IMR-90 (cell line): Measurements from ENCODE around the gene GPR132. TPM values are rescaled to one million over a fixed set of nuclear protein-coding genes. Genes with fewer than 3 reads are reported as not detected.
A peak's percentile ranks its signal among the peaks of the same experiment; 100 is the strongest.

Experiments
- ATAC-seq: fragments of 200-7000 bp; cut with Tn5 transposase; 2 replicates; pipeline ENCODE4 v1.9.1; 2020; ENCODE audit warnings: low read depth, mild to moderate bottlenecking, moderate library complexity
- BruUV-seq: library from RNA; stranded (reverse); fragments of 400-500 nt; replicated peaks from 2 replicates; lab custom pipeline; 2021; lab: Mats Ljungman, UMichigan
- CTCF ChIA-PET: fragments of 300-600 bp; formaldehyde crosslinking; extraction: SDS; loops from one replicate; lab custom pipeline; 2021; ENCODE audit warnings: antibody characterized with exemption; lab: Yijun Ruan, JAX
- POLR2A ChIA-PET: fragments of 300-600 bp; sonication (Branson Sonifier 250); formaldehyde crosslinking; loops from one replicate; lab custom pipeline; 2022; ENCODE audit warnings: antibody characterized with exemption; ENCODE audit not compliant: unreplicated experiment; lab: Charles Lee
- DNase-seq: peaks from one replicate; pipeline ENCODE4 v3.0.0; 2013
- H2AFZ ChIP-seq: replicated peaks from 2 replicates; pipeline ENCODE3; 2013; ENCODE audit warnings: low read length, mild to moderate bottlenecking; ENCODE audit not compliant: poor library complexity
- H2AK5ac ChIP-seq: 2 replicates; pipeline ENCODE4 v1.6.1; 2013; ENCODE audit warnings: low read depth, low read length, inconsistent platforms
- H2AK9ac ChIP-seq: replicated peaks from 2 replicates; pipeline ENCODE3; 2013; ENCODE audit warnings: mild to moderate bottlenecking, low read depth, low read length, moderate library complexity; ENCODE audit not compliant: poor library complexity
- H2BK120ac ChIP-seq: 2 replicates; pipeline ENCODE4 v1.6.1; 2013; ENCODE audit warnings: low read depth, low read length, inconsistent platforms
- H2BK15ac ChIP-seq: 3 replicates; pipeline ENCODE4 v1.6.1; 2013; ENCODE audit warnings: low read depth, low read length, inconsistent platforms
- H2BK20ac ChIP-seq: 2 replicates; pipeline ENCODE4 v1.6.1; 2013; ENCODE audit warnings: low read depth, mild to moderate bottlenecking, inconsistent platforms, low read length, moderate library complexity
- H2BK5ac ChIP-seq: 2 replicates; pipeline ENCODE4 v1.6.1; 2013; ENCODE audit warnings: mild to moderate bottlenecking, low read depth, low read length, inconsistent platforms; ENCODE audit not compliant: poor library complexity, severe bottlenecking
- H3K14ac ChIP-seq: replicated peaks from 2 replicates; pipeline ENCODE4 v1.6.1; 2013; ENCODE audit warnings: low read depth, low read length, inconsistent platforms
- H3K18ac ChIP-seq: 2 replicates; pipeline ENCODE4 v1.6.1; 2013; ENCODE audit warnings: low read depth, low read length, control low read depth
- H3K23ac ChIP-seq: 2 replicates; pipeline ENCODE4 v1.6.1; 2013; ENCODE audit warnings: low read depth, low read length, inconsistent platforms
- H3K27ac ChIP-seq: 2 replicates; pipeline ENCODE4 v1.5.1; 2013; ENCODE audit warnings: mild to moderate bottlenecking, control low read depth, low read length; ENCODE audit not compliant: insufficient read depth
- H3K27me3 ChIP-seq: 2 replicates; pipeline ENCODE4 v1.6.1; 2013; ENCODE audit warnings: low read length; ENCODE audit not compliant: control insufficient read depth, insufficient read depth
- H3K36me3 ChIP-seq: 2 replicates; pipeline ENCODE4 v1.6.1; 2013; ENCODE audit warnings: low read length, mixed read lengths; ENCODE audit not compliant: control insufficient read depth, insufficient read depth
- H3K4ac ChIP-seq: 2 replicates; pipeline ENCODE4 v1.6.1; 2013; ENCODE audit warnings: low read depth, low read length, inconsistent platforms
- H3K4me1 ChIP-seq: 2 replicates; pipeline ENCODE4 v1.6.1; 2013; ENCODE audit warnings: low read length, mixed read lengths; ENCODE audit not compliant: control insufficient read depth, insufficient read depth
- H3K4me2 ChIP-seq: 2 replicates; pipeline ENCODE4 v1.6.1; 2013; ENCODE audit warnings: low read depth, mild to moderate bottlenecking, control low read depth, low read length, moderate library complexity
- H3K4me3 ChIP-seq: 2 replicates; pipeline ENCODE4 v1.5.1; 2013; ENCODE audit warnings: low read depth, mild to moderate bottlenecking, control low read depth, low read length, moderate library complexity; ENCODE audit not compliant: insufficient read depth
- H3K56ac ChIP-seq: 2 replicates; pipeline ENCODE4 v1.6.1; 2013; ENCODE audit warnings: low read length, inconsistent platforms; ENCODE audit not compliant: insufficient read depth; ENCODE audit errors: extremely low read depth
- H3K79me1 ChIP-seq, 2 experiments: 2 replicates each; pipeline ENCODE4 v1.6.1; 2013; ENCODE audit warnings: low read length in 2 of 2, inconsistent platforms in 1 of 2, low read depth in 1 of 2
- H3K9ac ChIP-seq: 2 replicates; pipeline ENCODE4 v1.6.1; 2013; ENCODE audit warnings: low read depth, low read length, control low read depth
- H3K9me1 ChIP-seq: 2 replicates; pipeline ENCODE4 v1.6.1; 2013; ENCODE audit warnings: low read length, inconsistent platforms; ENCODE audit not compliant: insufficient read depth
- H3K9me3 ChIP-seq: 2 replicates; pipeline ENCODE4 v1.6.1; 2013; ENCODE audit warnings: low read length; ENCODE audit not compliant: control insufficient read depth, insufficient read depth
- H4K20me1 ChIP-seq: 2 replicates; pipeline ENCODE4 v1.6.1; 2013; ENCODE audit warnings: low read length, inconsistent platforms; ENCODE audit not compliant: insufficient read depth
- H4K5ac ChIP-seq: 2 replicates; pipeline ENCODE4 v1.6.1; 2013; ENCODE audit warnings: mild to moderate bottlenecking, low read depth, low read length, control low read depth
- H4K8ac ChIP-seq, 2 experiments: 2 replicates each; pipeline ENCODE4 v1.6.1; 2013; ENCODE audit warnings: low read depth in 2 of 2, low read length in 2 of 2, control low read depth in 1 of 2, inconsistent platforms in 1 of 2
- H4K91ac ChIP-seq: 2 replicates; pipeline ENCODE4 v1.6.1; 2013; ENCODE audit warnings: low read depth, low read length, inconsistent platforms; ENCODE audit not compliant: insufficient read depth
- CEBPB ChIP-seq: IDR thresholded peaks from 2 replicates; pipeline ENCODE4 v1.6.1; 2012; ENCODE audit warnings: low read depth, low read length, improper control_type of control experiment
- MXI1 ChIP-seq: IDR thresholded peaks from 2 replicates; pipeline ENCODE4 v1.6.1; 2012; ENCODE audit warnings: low read depth, mild to moderate bottlenecking, low read length, moderate library complexity, borderline replicate concordance
- SMC3 ChIP-seq: fragments of 150-350 bp; IDR thresholded peaks from 2 replicates; pipeline ENCODE4 v1.6.1; 2016; ENCODE audit warnings: low read depth, mild to moderate bottlenecking, antibody characterized with exemption, low read length, moderate library complexity
- WGBS, 2 experiments: methylation state at CpG; one replicate each; pipeline versions ENCODE4 v1.1.5 to v1.1.7; 2013; ENCODE audit warnings: missing lambda C conversion rate in 2 of 2; ENCODE audit not compliant: insufficient read length in 1 of 2; ENCODE audit errors: extremely low coverage in 2 of 2; 5-methylcytosine and 5-hydroxymethylcytosine counted together
- dilution Hi-C: fragments of 300-500 bp; cut with HindIII; formaldehyde crosslinking; loops from one replicate; pipeline ENCODE4 v1.14.3; 2018; ENCODE audit warnings: low sequenced_read_pairs; ENCODE audit not compliant: unreplicated experiment
- in situ Hi-C: fragments of 300-500 bp; cut with MboI; formaldehyde crosslinking; loops from 3 replicates; pipeline ENCODE4 v1.14.3; 2019; ENCODE audit warnings: low sequenced_read_pairs, inconsistent platforms, mixed read lengths
- intact Hi-C: fragments of 100-400 bp; cut with micrococcal nuclease; formaldehyde crosslinking; loops from 2 replicates; pipeline ENCODE4 v1.10.0; 2022
- polyA plus RNA-seq, 3 experiments: library from polyadenylated mRNA; depleted of rRNA; stranded (reverse); fragments of >200 nt; gene quantifications; 2 replicates each; pipeline ENCODE4 v1.2.3, GENCODE V29; 2012; ENCODE audit warnings: low replicate concordance in 1 of 3
- total RNA-seq: library from RNA; depleted of rRNA; stranded (reverse); fragments of >200 nt; gene quantifications from 2 replicates; pipeline ENCODE4 v1.2.3, GENCODE V29; 2012

The GPR132 gene
- total and polyA plus RNA-seq, 2 of the 4 experiments (the other 2 are of a cell fraction), result under 0.01 to 0.10 TPM

DNA sequence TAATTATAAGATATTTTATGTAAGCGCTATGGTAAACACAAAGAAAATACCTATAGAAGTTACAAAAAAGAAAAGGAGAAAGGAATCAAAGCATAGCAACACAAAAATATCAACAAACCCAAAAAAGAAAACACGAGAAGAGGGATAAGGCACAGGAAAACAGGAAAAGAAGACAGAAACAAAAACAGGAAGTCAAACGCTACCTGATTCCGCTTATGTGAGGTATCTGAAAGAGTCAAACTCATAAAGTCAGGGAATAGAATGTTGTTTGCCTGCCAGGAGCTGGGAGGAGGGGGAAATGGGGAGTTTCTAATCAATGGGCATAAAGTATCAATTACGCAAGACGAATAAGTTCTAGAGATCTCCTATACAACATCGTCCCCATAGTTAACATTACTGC lies 39.9 kb upstream of the GPR132 start:
- ATAC-seq (no peak), DNase-seq (no peak)
- H3K9ac ChIP-seq, result no peak overlapping the region
- no peak overlapping the region for H2BK15ac ChIP-seq
- POLR2A ChIA-PET, result no interaction called here
- no peak overlapping the region for H3K4me2 ChIP-seq
- H3K36me3 ChIP-seq, result no peaks in the 10 kb centered on the region
- no peak overlapping the region for H2BK20ac ChIP-seq
- H2BK5ac ChIP-seq, result no peak overlapping the region
- H3K56ac ChIP-seq, result no peak overlapping the region
- WGBS, 2 experiments, result 100% methylated on average over 1 of the region's 7 CpGs; no CpG with 5 or more reads in 1 of the 2 experiments
- H4K8ac ChIP-seq, result no peak overlapping the region
- H3K27ac ChIP-seq, result no peak overlapping the region
- H3K27me3 ChIP-seq, result peaks cover 48% of the 10 kb centered on the region
- no TSS peak for BruUV-seq
- no peak overlapping the region for H3K4ac ChIP-seq
- H3K14ac ChIP-seq, result no peak overlapping the region
- no peak overlapping the region for H3K4me3 ChIP-seq
- no peaks in the 10 kb centered on the region for H3K79me1 ChIP-seq
- no peak overlapping the region for H2AK9ac ChIP-seq
- no peaks in the 10 kb centered on the region for H3K4me1 ChIP-seq
- no peaks in the 10 kb centered on the region for H3K9me1 ChIP-seq
- dilution Hi-C loops (no loop called here), intact Hi-C loops (no loop called here), in situ Hi-C loops (no loop called here)
- CTCF ChIA-PET, result interaction anchor here (1.8 kb wide), 1 partner anchor 15 kb away, joined by 5 read pairs; no protein-coding TSS in a partner anchor
- peaks cover 7% of the 10 kb centered on the region; the same call in 1 of the 2 replicates for H3K9me3 ChIP-seq
- H3K23ac ChIP-seq, result no peak overlapping the region
- TF ChIP-seq SMC3 (no peak), CEBPB (0 out of 2 replicates have a peak, but pooled peaks have one; percentile 44), MXI1 (no peak)
- no peak overlapping the region for H4K91ac ChIP-seq
- no peak overlapping the region for H2AFZ ChIP-seq
- H2AK5ac ChIP-seq, result no peak overlapping the region
- H2BK120ac ChIP-seq, result no peak overlapping the region
- H3K18ac ChIP-seq, result no peak overlapping the region
- H4K20me1 ChIP-seq, result no peaks in the 10 kb centered on the region
- H4K5ac ChIP-seq, result no peak overlapping the region
